ENCODE results near the gene CCDC34.
"Not testable (repeated sequence)": the region's sequence is repeated elsewhere in the genome, so short reads cannot be mapped to it uniquely, and the experiment has no call there.

CCDC34 gene

GRCh38 chr11:27321340-27321739, 41.7 kb downstream of the CCDC34 start:
- DNase-seq (ENCODE audit: low read depth): not testable (repeated sequence)

- DNase-seq (ENCODE audit: low read depth): no peak
Observed at GRCh38 chr11:27319072-27319471, 43.9 kb downstream of the CCDC34 start.

GRCh38 chr11:27317751-27318150, 45.3 kb downstream of the CCDC34 start:
- DNase-seq (ENCODE audit: low read depth): no peak

GRCh38 chr11:27315836-27316235, 47.2 kb downstream of the CCDC34 start:
- no peak for DNase-seq (ENCODE audit: low read depth)

- no peak for DNase-seq (ENCODE audit: low read depth)
Observed at GRCh38 chr11:27313157-27313821, 49.7 kb downstream of the CCDC34 start.

- DNase-seq (ENCODE audit: low read depth): no peak
Observed at GRCh38 chr11:27312110-27312509, 50.9 kb downstream of the CCDC34 start.

GRCh38 chr11:27310707-27311106, 52.3 kb downstream of the CCDC34 start:
- DNase-seq (ENCODE audit: low read depth): no peak

- no peak for DNase-seq (ENCODE audit: low read depth)
Observed at GRCh38 chr11:27310182-27310581, 52.8 kb downstream of the CCDC34 start.

- DNase-seq (ENCODE audit: low read depth): no peak
Observed at GRCh38 chr11:27309046-27309445, 54.0 kb downstream of the CCDC34 start.

- no peak for DNase-seq (ENCODE audit: low read depth)
Observed at GRCh38 chr11:27307232-27307631, 55.8 kb downstream of the CCDC34 start.

GRCh38 chr11:27305751-27306150, 57.3 kb downstream of the CCDC34 start:
- no peak for DNase-seq (ENCODE audit: low read depth)

- DNase-seq (ENCODE audit: low read depth): no peak
Observed at GRCh38 chr11:27304514-27304913, 58.5 kb downstream of the CCDC34 start.

- DNase-seq (ENCODE audit: low read depth): no peak
Observed at GRCh38 chr11:27303903-27304302, 59.1 kb downstream of the CCDC34 start.

- DNase-seq (ENCODE audit: low read depth): no peak
Observed at GRCh38 chr11:27300974-27301373, 62.0 kb downstream of the CCDC34 start.

- no peak for DNase-seq (ENCODE audit: low read depth)
Observed at GRCh38 chr11:27297616-27298015, 65.4 kb downstream of the CCDC34 start.

GRCh38 chr11:27296497-27296896, 66.5 kb downstream of the CCDC34 start:
- no peak for DNase-seq (ENCODE audit: low read depth)

- no peak for DNase-seq (ENCODE audit: low read depth)
Observed at GRCh38 chr11:27295928-27296327, 67.1 kb downstream of the CCDC34 start.

GRCh38 chr11:27294654-27295053, 68.4 kb downstream of the CCDC34 start:
- DNase-seq (ENCODE audit: low read depth): no peak

- no peak for DNase-seq (ENCODE audit: low read depth)
Observed at GRCh38 chr11:27293515-27294417, 69.2 kb downstream of the CCDC34 start.

- DNase-seq (ENCODE audit: low read depth): no peak
Observed at GRCh38 chr11:27292637-27293010, 70.4 kb downstream of the CCDC34 start.

- no peak for DNase-seq (ENCODE audit: low read depth)
Observed at GRCh38 chr11:27291954-27292636, 70.9 kb downstream of the CCDC34 start.

- no peak for DNase-seq (ENCODE audit: low read depth)
Observed at GRCh38 chr11:27291302-27291889, 71.6 kb downstream of the CCDC34 start.

Data from stimulated activated CD8-positive, alpha-beta memory T cell treated with anti-CD3 and anti-CD28 coated beads, Interleukin-15, amount 100 ng/mL, for 24 hours (primary cell).